ENCODE data around the gene SRSF1.
A peak's percentile ranks its signal among the peaks of the same experiment; 100 is the strongest.

Gene SRSF1

DNA sequence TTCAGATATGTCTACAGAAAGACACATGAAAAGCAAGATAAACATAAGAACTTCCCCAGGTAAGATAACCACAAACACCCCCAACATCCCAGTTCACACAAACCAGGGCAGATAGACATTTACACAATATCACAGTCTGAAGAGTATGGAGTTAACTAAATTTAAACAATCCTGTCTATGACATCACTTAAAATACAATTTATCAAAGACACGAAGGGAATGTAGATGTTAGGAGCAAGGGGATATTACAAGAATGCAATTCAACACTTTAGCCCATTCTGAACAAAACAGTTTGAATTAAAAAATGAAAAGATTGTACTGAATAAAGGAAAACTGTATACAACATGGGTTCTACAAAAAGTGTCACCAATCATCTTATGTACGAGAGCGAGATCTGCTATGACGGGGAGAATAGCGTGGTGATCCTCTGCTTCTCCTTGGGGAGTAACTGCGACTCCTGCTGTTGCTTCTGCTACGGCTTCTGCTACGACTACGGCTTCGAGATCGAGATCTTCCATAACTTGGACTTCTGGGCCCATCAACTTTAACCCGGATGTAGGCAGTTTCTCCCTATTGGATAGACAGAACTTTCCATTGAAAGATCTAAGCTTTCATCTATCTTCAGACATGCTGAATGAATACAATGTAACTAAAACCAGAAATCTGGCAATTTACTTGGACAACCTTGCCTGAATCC, 1.9 kb downstream of the SRSF1 start:
- DNase-seq (ENCODE audit: low read depth) = no peak
- H3K4me3 ChIP-seq (replicated peaks; ENCODE audit: low read depth, low read length) = peak overlapping the region; percentile 88
- TF ChIP-seq, protein P1, sequence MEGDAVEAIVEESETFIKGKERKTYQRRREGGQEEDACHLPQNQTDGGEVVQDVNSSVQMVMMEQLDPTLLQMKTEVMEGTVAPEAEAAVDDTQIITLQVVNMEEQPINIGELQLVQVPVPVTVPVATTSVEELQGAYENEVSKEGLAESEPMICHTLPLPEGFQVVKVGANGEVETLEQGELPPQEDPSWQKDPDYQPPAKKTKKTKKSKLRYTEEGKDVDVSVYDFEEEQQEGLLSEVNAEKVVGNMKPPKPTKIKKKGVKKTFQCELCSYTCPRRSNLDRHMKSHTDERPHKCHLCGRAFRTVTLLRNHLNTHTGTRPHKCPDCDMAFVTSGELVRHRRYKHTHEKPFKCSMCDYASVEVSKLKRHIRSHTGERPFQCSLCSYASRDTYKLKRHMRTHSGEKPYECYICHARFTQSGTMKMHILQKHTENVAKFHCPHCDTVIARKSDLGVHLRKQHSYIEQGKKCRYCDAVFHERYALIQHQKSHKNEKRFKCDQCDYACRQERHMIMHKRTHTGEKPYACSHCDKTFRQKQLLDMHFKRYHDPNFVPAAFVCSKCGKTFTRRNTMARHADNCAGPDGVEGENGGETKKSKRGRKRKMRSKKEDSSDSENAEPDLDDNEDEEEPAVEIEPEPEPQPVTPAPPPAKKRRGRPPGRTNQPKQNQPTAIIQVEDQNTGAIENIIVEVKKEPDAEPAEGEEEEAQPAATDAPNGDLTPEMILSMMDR (IDR thresholded peaks at IDR 0.05; ENCODE audit: low read length, missing control alignments) = no peak

DNA sequence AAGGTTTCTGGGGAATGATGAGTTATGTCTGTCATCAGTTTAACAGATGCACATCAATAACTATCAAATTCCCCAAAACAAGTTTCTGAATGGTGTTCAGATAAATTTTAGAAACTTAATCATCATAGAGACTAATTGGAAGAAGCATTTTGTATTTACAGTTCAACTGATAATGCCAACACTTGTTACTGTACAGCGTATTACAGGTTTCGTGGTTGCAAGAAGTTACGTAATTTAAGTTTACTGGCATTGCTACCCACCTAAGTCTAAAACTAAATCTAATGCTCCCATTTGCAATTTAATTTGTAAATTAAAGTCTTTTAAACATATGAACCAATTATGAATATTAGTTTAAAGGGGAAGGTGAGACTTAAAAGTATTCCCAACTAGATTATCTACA, 3.0 kb downstream of the SRSF1 start:
- no peak for DNase-seq (ENCODE audit: low read depth)
- no peak overlapping the region for H3K4me3 ChIP-seq (replicated peaks; ENCODE audit: low read depth, low read length)
- TF ChIP-seq, protein P1 (IDR thresholded peaks at IDR 0.05; ENCODE audit: low read length, missing control alignments) = no peak

DNA sequence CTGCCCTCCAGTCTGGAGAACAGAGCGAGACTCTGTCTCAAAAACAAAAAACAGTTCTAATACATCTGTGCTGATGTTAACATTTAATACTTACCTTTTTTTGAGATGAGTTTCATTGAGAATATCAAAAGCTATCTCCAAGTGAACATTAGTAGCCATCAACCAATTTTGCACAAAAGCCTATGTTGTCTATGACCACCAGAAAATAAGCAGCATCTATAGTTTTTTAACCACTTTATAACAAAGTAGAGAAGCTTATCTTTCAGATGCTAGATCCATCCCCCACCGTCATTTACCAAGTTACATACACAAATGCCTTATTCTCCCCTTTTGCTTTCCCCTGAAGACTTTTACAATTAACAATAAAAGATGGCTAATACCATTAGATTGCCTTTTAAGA, 4.1 kb downstream of the SRSF1 start:
- no peak overlapping the region for H3K4me3 ChIP-seq (replicated peaks; ENCODE audit: low read depth, low read length)
- TF ChIP-seq, protein P1 (IDR thresholded peaks at IDR 0.05; ENCODE audit: low read length, missing control alignments) = no peak

DNA sequence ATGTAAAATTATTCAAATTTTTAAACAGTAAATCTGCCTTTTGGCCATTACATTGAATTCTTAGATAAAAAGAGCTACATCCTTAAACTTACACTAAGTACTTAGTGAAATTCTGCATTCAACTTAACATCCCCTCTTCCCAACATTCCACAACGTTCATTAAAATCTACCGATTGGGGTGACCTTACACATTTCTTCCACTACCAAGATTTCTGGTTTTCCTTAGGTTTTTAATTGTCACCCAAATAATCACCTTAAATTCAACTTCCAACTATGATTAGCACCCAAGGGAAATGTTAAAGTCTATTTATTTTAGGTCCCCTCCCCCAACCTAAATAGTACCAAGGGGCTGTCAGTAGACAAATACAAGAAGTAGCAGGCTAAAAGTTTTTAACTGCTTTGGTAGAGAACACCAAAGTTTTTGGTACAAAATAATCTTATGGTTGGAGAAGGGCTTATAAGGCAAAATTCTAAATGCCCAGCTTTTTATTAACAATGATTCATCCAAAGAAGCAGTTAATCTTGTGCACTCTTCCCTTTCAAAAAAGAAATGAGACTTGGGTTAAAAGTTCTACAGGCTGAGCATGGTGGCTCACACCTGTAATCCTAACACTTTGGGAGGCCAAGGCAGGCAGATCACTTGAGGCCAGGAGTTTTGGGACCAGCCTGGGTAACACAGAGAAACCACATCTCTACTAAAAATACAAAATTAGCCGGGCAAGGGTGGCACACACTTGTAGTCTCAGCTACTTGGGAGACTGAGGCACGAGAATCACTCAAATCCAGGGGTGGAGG, 4.7 kb downstream of the SRSF1 start:
- no peak overlapping the region for H3K4me3 ChIP-seq (replicated peaks; ENCODE audit: low read depth, low read length)
- DNase-seq (ENCODE audit: low read depth) = no peak
- TF ChIP-seq, protein P1 (IDR thresholded peaks at IDR 0.05; ENCODE audit: low read length, missing control alignments) = no peak

More for the DNA sequence above, 4.1 kb downstream of the SRSF1 start:
- DNase-seq (ENCODE audit: low read depth) = no peak

DNA sequence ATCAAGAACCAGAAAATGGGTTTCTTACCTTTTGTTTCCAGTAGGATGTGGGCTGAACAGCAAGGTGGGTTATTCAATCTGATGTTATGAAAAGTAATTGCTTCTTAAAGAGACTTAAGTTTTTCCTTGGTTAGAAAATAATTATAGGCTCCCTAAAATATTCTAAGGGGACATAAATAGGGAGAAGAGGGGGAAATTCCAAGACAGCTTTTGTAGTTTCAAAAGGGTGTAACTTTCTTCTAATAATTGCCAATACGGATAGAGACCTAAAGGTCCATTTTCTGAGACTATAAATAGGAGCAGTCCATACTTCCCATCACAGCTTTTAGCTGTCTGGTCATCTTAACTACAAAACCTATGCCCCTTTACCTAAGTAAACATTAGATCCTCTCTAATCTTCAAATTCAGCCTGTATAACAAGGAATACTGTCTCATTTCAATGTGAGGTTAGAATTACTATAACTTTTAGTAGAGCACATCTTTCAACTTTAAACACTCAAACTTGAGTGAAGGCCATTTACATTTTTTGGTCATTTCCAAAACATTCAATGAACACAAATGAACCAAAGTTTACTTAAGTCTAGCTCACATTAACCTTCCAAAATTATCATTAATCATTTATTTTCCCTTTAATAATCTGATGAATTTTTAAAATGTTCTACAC, 5.5 kb downstream of the SRSF1 start:
- H3K4me3 ChIP-seq (replicated peaks; ENCODE audit: low read depth, low read length) = no peak overlapping the region
- DNase-seq (ENCODE audit: low read depth) = no peak
- TF ChIP-seq, protein P1 (IDR thresholded peaks at IDR 0.05; ENCODE audit: low read length, missing control alignments) = no peak

DNA sequence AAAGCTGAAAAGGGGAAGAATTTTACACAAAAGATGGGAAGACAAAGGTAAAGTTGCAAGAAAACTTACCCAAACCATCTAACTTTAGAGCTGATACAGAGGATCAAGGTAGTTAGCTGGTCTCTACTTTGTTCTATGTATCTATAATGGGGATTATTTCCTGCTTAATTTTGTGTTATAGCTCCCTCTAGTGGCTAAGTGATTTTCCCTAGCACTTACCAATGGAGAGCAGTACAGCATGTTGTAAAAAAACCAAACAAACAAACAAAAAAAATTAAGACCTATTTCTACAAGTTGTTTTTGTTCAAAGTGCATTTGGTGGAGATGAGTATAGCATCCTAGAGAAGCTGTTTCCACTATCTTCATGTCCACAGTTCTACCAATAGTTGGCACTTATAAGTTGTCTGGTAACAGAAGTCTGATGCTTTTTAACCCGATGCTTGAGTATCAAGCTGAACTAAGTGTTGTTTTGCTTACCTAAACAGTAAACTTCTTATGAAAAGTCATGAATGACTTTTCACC, 7.5 kb downstream of the SRSF1 start:
- H3K4me3 ChIP-seq (replicated peaks; ENCODE audit: low read depth, low read length) = no peak overlapping the region
- TF ChIP-seq, protein P1 (IDR thresholded peaks at IDR 0.05; ENCODE audit: low read length, missing control alignments) = peak; percentile 83
- DNase-seq (ENCODE audit: low read depth) = peak; percentile 87
